H1 (cell line): Measurements from ENCODE around the gene SSTR5. TPM values are rescaled to one million over a fixed set of nuclear protein-coding genes. Genes with fewer than 3 reads are reported as not detected.

Source experiments
- CTCF ChIA-PET: fragments of 300-600 bp; sonication (Branson Sonifier 250); formaldehyde crosslinking; loops from one replicate; lab custom pipeline; 2021; ENCODE audit not compliant: partially characterized antibody; lab: Charles Lee
- POLR2A ChIA-PET: fragments of 300-600 bp; sonication (Branson Sonifier 250); formaldehyde crosslinking; loops from one replicate; lab custom pipeline; 2021; ENCODE audit warnings: inconsistent platforms; ENCODE audit not compliant: partially characterized antibody; lab: Charles Lee
- DNase-seq, 2 experiments: peaks; one replicate each; pipeline versions ENCODE4 v3.0.0 to v3.0.0-alpha.2; 2010 to 2022; ENCODE audit warnings: low spot score in 2 of 2, low read depth in 1 of 2, mixed read lengths in 1 of 2
- FAIRE-seq: peaks from 2 replicates; lab custom pipeline; 2011; peaks lifted over from hg19 to GRCh38; lab: Jason Lieb, UNC
- H2AFZ ChIP-seq: 2 replicates; pipeline ENCODE4 v1.8.1; 2012; ENCODE audit warnings: low read length, inconsistent platforms
- H2AK5ac ChIP-seq: 2 replicates; pipeline ENCODE4 v1.6.1; 2013; ENCODE audit warnings: low read depth, low read length
- H2BK120ac ChIP-seq: replicated peaks from 2 replicates; pipeline ENCODE3; 2013; ENCODE audit warnings: low read depth, low read length, inconsistent platforms
- H2BK12ac ChIP-seq: 2 replicates; pipeline ENCODE4 v1.6.1; 2013; ENCODE audit warnings: low read depth, low read length
- H2BK15ac ChIP-seq: 2 replicates; pipeline ENCODE4 v1.6.1; 2013; ENCODE audit warnings: low read length
- H2BK20ac ChIP-seq: 2 replicates; pipeline ENCODE4 v1.6.1; 2013; ENCODE audit warnings: low read length
- H2BK5ac ChIP-seq: 2 replicates; pipeline ENCODE4 v1.6.1; 2013; ENCODE audit warnings: low read depth, low read length
- H3K14ac ChIP-seq: 2 replicates; pipeline ENCODE4 v1.6.1; 2013; ENCODE audit warnings: inconsistent platforms; ENCODE audit not compliant: insufficient read length
- H3K18ac ChIP-seq: 2 replicates; pipeline ENCODE4 v1.6.1; 2013; ENCODE audit warnings: low read length; ENCODE audit errors: extremely low read depth
- H3K23ac ChIP-seq: 2 replicates; pipeline ENCODE4 v1.6.1; 2013; ENCODE audit warnings: inconsistent platforms; ENCODE audit not compliant: insufficient read length
- H3K23me2 ChIP-seq: 2 replicates; pipeline ENCODE4 v1.6.1; 2013; ENCODE audit warnings: low read depth, low read length
- H3K27ac ChIP-seq: 2 replicates; pipeline ENCODE4 v1.6.1; 2011; ENCODE audit warnings: low read depth, low read length, inconsistent platforms
- H3K27me3 ChIP-seq, 4 experiments: replicated peaks in 1 of 4; 1 replicate in 1 of 4; 2 replicates in 3 of 4; pipeline versions ENCODE4 v1.6.1 to v1.8.1; 2011 to 2013; ENCODE audit warnings: low read length in 3 of 4, mild to moderate bottlenecking in 3 of 4, inconsistent platforms in 2 of 4, mixed read lengths in 2 of 4, moderate library complexity in 1 of 4; ENCODE audit not compliant: control insufficient read depth in 3 of 4, insufficient read depth in 3 of 4; ENCODE audit errors: extremely low read depth in 1 of 4
- H3K36me3 ChIP-seq, 4 experiments: 2 replicates each; pipeline versions ENCODE4 v1.6.1 to v1.8.1; 2011 to 2013; ENCODE audit warnings: mild to moderate bottlenecking in 4 of 4, low read length in 3 of 4, moderate library complexity in 2 of 4, control low read depth in 1 of 4, inconsistent platforms in 1 of 4; ENCODE audit not compliant: insufficient read depth in 4 of 4, control insufficient read depth in 2 of 4
- H3K4ac ChIP-seq: replicated peaks from 2 replicates; pipeline ENCODE3; 2013; ENCODE audit warnings: low read length, low read depth, mixed read lengths, inconsistent platforms; ENCODE audit not compliant: insufficient read length
- H3K4me1 ChIP-seq, 4 experiments: replicated peaks in 1 of 4; 1 replicate in 1 of 4; 2 replicates in 3 of 4; pipeline versions ENCODE4 v1.6.1 to v1.8.1; 2011 to 2013; ENCODE audit warnings: low read length in 3 of 4, inconsistent platforms in 2 of 4, mixed read lengths in 1 of 4; ENCODE audit not compliant: insufficient read depth in 4 of 4, control insufficient read depth in 3 of 4
- H3K4me2 ChIP-seq, 2 experiments: 2 replicates each; pipeline versions ENCODE4 v1.6.1 to v1.8.1; 2011 to 2013; ENCODE audit warnings: low read depth in 2 of 2, low read length in 2 of 2, control low read depth in 1 of 2, inconsistent platforms in 1 of 2, mild to moderate bottlenecking in 1 of 2; ENCODE audit not compliant: insufficient read depth in 1 of 2
- H3K4me3 ChIP-seq, 4 experiments: fragments of 200-600, 300-600 bp in 1 of 4; sonication (generic), shearing (Covaris generic), sonication (Bioruptor Twin) in 1 of 4; 2 replicates each; pipeline versions ENCODE4 v1.5.1 to v1.8.1; 2011 to 2016; ENCODE audit warnings: low read length in 4 of 4, low read depth in 3 of 4, control low read depth in 2 of 4, inconsistent platforms in 2 of 4, mild to moderate bottlenecking in 2 of 4, mixed read lengths in 1 of 4, moderate library complexity in 1 of 4; ENCODE audit not compliant: insufficient read depth in 2 of 4; ENCODE audit errors: extremely low read depth in 1 of 4
- H3K56ac ChIP-seq: replicated peaks from 2 replicates; pipeline ENCODE3; 2013; ENCODE audit warnings: low read depth, mild to moderate bottlenecking, mixed read lengths, low read length, inconsistent platforms; ENCODE audit not compliant: insufficient read length
- H3K79me1 ChIP-seq: 2 replicates; pipeline ENCODE4 v1.6.1; 2013; ENCODE audit warnings: low read depth, low read length, control low read depth
- H3K79me2 ChIP-seq, 2 experiments: 2 replicates each; pipeline versions ENCODE4 v1.6.1 to v1.8.1; 2012 to 2013; ENCODE audit warnings: low read length in 2 of 2, mild to moderate bottlenecking in 2 of 2, inconsistent platforms in 1 of 2; ENCODE audit not compliant: insufficient read depth in 2 of 2, control insufficient read depth in 1 of 2
- H3K9ac ChIP-seq, 4 experiments: replicated peaks in 1 of 4; 1 replicate in 1 of 4; 2 replicates in 3 of 4; pipeline versions ENCODE4 v1.6.1 to v1.8.1; 2011 to 2013; ENCODE audit warnings: low read depth in 3 of 4, low read length in 3 of 4, control low read depth in 2 of 4, mild to moderate bottlenecking in 2 of 4, moderate library complexity in 2 of 4, inconsistent platforms in 1 of 4; ENCODE audit errors: extremely low read depth in 1 of 4
- H3K9me3 ChIP-seq, 2 experiments: 2 replicates each; pipeline versions ENCODE4 v1.6.1 to v1.8.1; 2012 to 2013; ENCODE audit warnings: mild to moderate bottlenecking in 2 of 2, moderate library complexity in 2 of 2, control low read depth in 1 of 2, inconsistent platforms in 1 of 2, low read depth in 1 of 2, low read length in 1 of 2, mixed read lengths in 1 of 2; ENCODE audit not compliant: insufficient read depth in 2 of 2
- H4K20me1 ChIP-seq, 2 experiments: replicated peaks in 1 of 2; 2 replicates each; pipeline versions ENCODE3 to v1.8.1; 2011 to 2013; ENCODE audit warnings: inconsistent platforms in 2 of 2, low read length in 2 of 2, mild to moderate bottlenecking in 1 of 2; ENCODE audit not compliant: insufficient read depth in 2 of 2, control insufficient read depth in 1 of 2
- H4K5ac ChIP-seq: 2 replicates; pipeline ENCODE4 v1.6.1; 2013; ENCODE audit warnings: low read length, low read depth, mixed read lengths, inconsistent platforms; ENCODE audit not compliant: insufficient read length
- H4K8ac ChIP-seq: 2 replicates; pipeline ENCODE4 v1.8.0; 2013; ENCODE audit warnings: mild to moderate bottlenecking, moderate library complexity, low read length, inconsistent platforms; ENCODE audit not compliant: insufficient read depth; ENCODE audit errors: extremely low read depth
- H4K91ac ChIP-seq: replicated peaks from 2 replicates; pipeline ENCODE3; 2013; ENCODE audit warnings: low read length, mixed read lengths, inconsistent platforms; ENCODE audit not compliant: insufficient read length
- POU5F1 ChIP-seq: IDR thresholded peaks from 2 replicates; pipeline ENCODE4 v1.6.1; 2011; ENCODE audit warnings: low read depth, mild to moderate bottlenecking, low read length, moderate library complexity
- RNF2 ChIP-seq: fragments of 200-900, 300-1000 bp; sonication (generic); IDR thresholded peaks from 2 replicates; pipeline ENCODE4 v1.7.1; 2016; ENCODE audit warnings: borderline replicate concordance, low read depth, mild to moderate bottlenecking, antibody characterized with exemption, low read length; ENCODE audit not compliant: poor library complexity, severe bottlenecking; ENCODE audit errors: missing control alignments
- SIRT6 ChIP-seq: IDR thresholded peaks from one replicate; pipeline ENCODE4 v1.7.1; 2012; ENCODE audit warnings: low read length, inconsistent platforms
- WGBS, 2 experiments: shearing (Covaris generic) in 1 of 2; methylation state at CpG; one replicate each; pipeline versions ENCODE4 v1.1.6 to v1.1.7; 2013 to 2015; ENCODE audit warnings: low lambda C conversion rate in 2 of 2, mixed read lengths in 2 of 2, inconsistent platforms in 1 of 2, low coverage in 1 of 2, missing lambda C conversion rate in 1 of 2; ENCODE audit not compliant: insufficient replicate concordance in 2 of 2, insufficient coverage in 1 of 2, insufficient read length in 1 of 2; ENCODE audit errors: extremely low coverage in 1 of 2, missing lambda C conversion rate in 1 of 2; 5-methylcytosine and 5-hydroxymethylcytosine counted together
- polyA plus RNA-seq, 7 experiments: library from polyadenylated mRNA; depleted of rRNA in 3 of 7; stranded (reverse) in 5 of 7; unstranded in 2 of 7; fragments of >200 nt in 5 of 7; fragments of 200-250 nt in 2 of 7; gene quantifications; 1 replicate in 5 of 7; 2 replicates in 1 of 7; 4 replicates in 1 of 7; pipeline versions ENCODE4 v1.2.1 to v1.2.3, GENCODE V29; 2011 to 2013; ENCODE audit warnings: missing spikeins in 2 of 7, mixed read lengths in 2 of 7
- total RNA-seq: library from RNA; stranded (reverse); fragmentation: NEBNext Ultra II Directional; extraction: Animal tissue kit (Norgen Biotek cat#: 25700); gene quantifications from 2 replicates; pipeline ENCODE4 v1.2.1, GENCODE V29; 2021

SSTR5 gene
- total and polyA plus RNA-seq, 2 of the 8 experiments (the other 6 are each of a cell fraction or from before 2014, with no cell fraction given) = 0.56 to 0.60 TPM

DNA sequence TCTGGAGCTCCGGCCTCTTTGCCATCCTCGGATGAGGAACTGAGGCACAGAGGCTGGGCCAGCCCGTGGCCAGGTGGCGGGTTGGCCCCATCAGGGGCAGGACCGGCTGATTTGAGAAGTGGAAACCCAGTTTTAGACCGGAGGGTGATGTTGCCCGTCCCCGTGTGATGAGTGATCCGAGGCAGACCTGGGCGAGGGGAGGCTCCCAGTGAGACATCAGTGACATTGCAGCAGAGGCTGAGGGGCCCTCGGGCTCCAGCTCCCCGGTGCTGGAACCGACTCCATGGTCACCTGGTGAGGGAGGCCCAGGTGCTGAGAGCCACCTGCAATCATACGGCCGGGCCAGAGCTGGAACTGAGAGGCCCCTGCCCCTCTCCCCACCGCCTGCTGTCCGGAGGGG is 53.5 kb downstream of the SSTR5 start:
- H3K9me3 ChIP-seq = no peaks in the 10 kb centered on the region
- H3K18ac ChIP-seq = no peak overlapping the region
- H2AFZ ChIP-seq = no peak overlapping the region
- no peak overlapping the region for H3K4ac ChIP-seq
- no peak overlapping the region for H2BK5ac ChIP-seq
- WGBS, 2 experiments = 88% methylated on average over 12 of the region's 17 CpGs; no CpG with 5 or more reads in 1 of the 2 experiments
- no peak overlapping the region for H3K4me3 ChIP-seq
- no peak overlapping the region for H3K14ac ChIP-seq
- no peak overlapping the region for H3K27ac ChIP-seq
- no peaks in the 10 kb centered on the region for H3K79me1 ChIP-seq
- no peak overlapping the region for H4K91ac ChIP-seq
- H3K36me3 ChIP-seq = no peaks in the 10 kb centered on the region
- FAIRE-seq (no peak), DNase-seq (no peak)
- no peak overlapping the region for H2BK15ac ChIP-seq
- no peaks in the 10 kb centered on the region for H4K20me1 ChIP-seq
- H3K23ac ChIP-seq = no peak overlapping the region
- TF ChIP-seq SIRT6 = no peak
- no peak for TF ChIP-seq POU5F1
- TF ChIP-seq RNF2 = no peak
- no peak overlapping the region for H2AK5ac ChIP-seq
- no peaks in the 10 kb centered on the region for H3K79me2 ChIP-seq
- H4K5ac ChIP-seq = no peak overlapping the region
- H2BK20ac ChIP-seq = no peak overlapping the region
- no peak overlapping the region for H4K8ac ChIP-seq
- H3K4me2 ChIP-seq = no peak overlapping the region
- no peaks in the 10 kb centered on the region for H3K27me3 ChIP-seq
- H2BK120ac ChIP-seq = no peak overlapping the region
- CTCF ChIA-PET = interaction anchor here (0.6 to 2.6 kb wide), 5 partner anchors 20 to 67 kb away, joined by 3 to 9 read pairs (median 3); no protein-coding TSS in a partner anchor
- no peak overlapping the region for H2BK12ac ChIP-seq
- H3K56ac ChIP-seq = no peak overlapping the region
- POLR2A ChIA-PET = no interaction called here
- no peak overlapping the region for H3K9ac ChIP-seq
- H3K23me2 ChIP-seq = no peaks in the 10 kb centered on the region
- peaks cover 0 to 6% (median 0%) of the 10 kb centered on the region in 4 experiments; a peak in 2 of 7 replicates for H3K4me1 ChIP-seq
